Nephron (organoid): ENCODE data around the gene PARD6B.
A peak's percentile ranks its signal among the peaks of the same experiment; 100 is the strongest.

Source experiments
- H3K27ac Mint-ChIP-seq, 3 experiments: 2 replicates each; pipeline ENCODE4 v1.8.0; 2020; ENCODE audit warnings: mixed read lengths in 3 of 3, mild to moderate bottlenecking in 2 of 3, moderate library complexity in 1 of 3
- H3K27me3 Mint-ChIP-seq: 2 replicates; pipeline ENCODE4 v1.8.0; 2021; ENCODE audit warnings: low read depth, mild to moderate bottlenecking, moderate library complexity, mixed read lengths
- H3K36me3 Mint-ChIP-seq: 2 replicates; pipeline ENCODE4 v1.8.0; 2020; ENCODE audit warnings: low read depth, mixed read lengths
- H3K4me1 Mint-ChIP-seq: 2 replicates; pipeline ENCODE4 v1.8.0; 2020; ENCODE audit warnings: mixed read lengths
- H3K4me3 Mint-ChIP-seq, 3 experiments: 2 replicates each; pipeline ENCODE4 v1.8.0; 2020; ENCODE audit warnings: mild to moderate bottlenecking in 3 of 3, mixed read lengths in 3 of 3, moderate library complexity in 2 of 3
- H3K9me3 Mint-ChIP-seq: 2 replicates; pipeline ENCODE4 v1.8.0; 2020; ENCODE audit warnings: mixed read lengths
- CTCF ChIP-seq, 3 experiments: fragments of 200-600 bp; sonication (generic); IDR thresholded peaks; one replicate each; pipeline ENCODE4 v1.5.0; 2021; ENCODE audit warnings: antibody characterized with exemption in 3 of 3; ENCODE audit not compliant: unreplicated experiment in 3 of 3

Gene PARD6B

GRCh38 chr20:50704514-50704913 lies 26.9 kb upstream of the PARD6B start:
- Mint-ChIP-seq H3K9me3 (no peaks in the 10 kb centered on the region), H3K27ac (no peak overlapping the region), H3K4me3 (no peak overlapping the region), H3K27me3 (peaks cover 21% of the 10 kb centered on the region), H3K36me3 (no peaks in the 10 kb centered on the region), H3K4me1 (peaks cover 31% of the 10 kb centered on the region)
- TF ChIP-seq CTCF (IDR thresholded peaks at IDR 0.05; ENCODE audit: unreplicated experiment in 3 of 3): no peak

GRCh38 chr20:50704971-50705370 lies 26.4 kb upstream of the PARD6B start:
- Mint-ChIP-seq H3K4me1 (peaks cover 31% of the 10 kb centered on the region), H3K27me3 (peaks cover 18% of the 10 kb centered on the region), H3K36me3 (no peaks in the 10 kb centered on the region), H3K4me3 (no peak overlapping the region), H3K9me3 (no peaks in the 10 kb centered on the region), H3K27ac (no peak overlapping the region)
- no peak for TF ChIP-seq CTCF (IDR thresholded peaks at IDR 0.05; ENCODE audit: unreplicated experiment in 3 of 3)

- H3K9me3 Mint-ChIP-seq: no peaks in the 10 kb centered on the region
- H3K36me3 Mint-ChIP-seq: no peaks in the 10 kb centered on the region
- H3K4me3 Mint-ChIP-seq: no peak overlapping the region
- no peaks in the 10 kb centered on the region for H3K27me3 Mint-ChIP-seq
- peaks cover 42% of the 10 kb centered on the region for H3K4me1 Mint-ChIP-seq
- no peak for TF ChIP-seq CTCF (IDR thresholded peaks at IDR 0.05; ENCODE audit: unreplicated experiment in 3 of 3)
- H3K27ac Mint-ChIP-seq: peak overlapping the region in 2 of 3 experiments; percentile 8 to 17
Measured at GRCh38 chr20:50708845-50709635, 22.3 kb upstream of the PARD6B start.

GRCh38 chr20:50709636-50709973 lies 21.8 kb upstream of the PARD6B start:
- H3K27ac Mint-ChIP-seq: no peak overlapping the region
- no peaks in the 10 kb centered on the region for H3K36me3 Mint-ChIP-seq
- H3K4me1 Mint-ChIP-seq: peaks cover 42% of the 10 kb centered on the region
- no peaks in the 10 kb centered on the region for H3K9me3 Mint-ChIP-seq
- H3K27me3 Mint-ChIP-seq: no peaks in the 10 kb centered on the region
- TF ChIP-seq CTCF (IDR thresholded peaks at IDR 0.05; ENCODE audit: unreplicated experiment in 3 of 3): no peak
- no peak overlapping the region for H3K4me3 Mint-ChIP-seq

- no peak for TF ChIP-seq CTCF (IDR thresholded peaks at IDR 0.05; ENCODE audit: unreplicated experiment in 3 of 3)
- Mint-ChIP-seq H3K36me3 (no peaks in the 10 kb centered on the region), H3K4me1 (peaks cover 38% of the 10 kb centered on the region), H3K9me3 (no peaks in the 10 kb centered on the region), H3K27ac (peak overlapping the region in 1 of 3 experiments; percentile 18), H3K27me3 (peaks cover 3% of the 10 kb centered on the region), H3K4me3 (no peak overlapping the region)
Measured at GRCh38 chr20:50710492-50711063, 20.8 kb upstream of the PARD6B start.
